DOHH2 (cell line): ENCODE results near the gene MICAL3.

Source experiments
- H3F3A ChIP-seq: fragments of 200-600 bp; sonication (generic), shearing (Covaris generic); 2 replicates; pipeline ENCODE4 v1.6.0; 2016; ENCODE audit warnings: antibody characterized with exemption, mild to moderate bottlenecking; ENCODE audit not compliant: control insufficient read depth, insufficient read depth
- H3K27ac ChIP-seq: fragments of 200-600 bp; sonication (generic); 2 replicates; pipeline ENCODE4 v1.5.1; 2014; ENCODE audit warnings: low read depth, mild to moderate bottlenecking, low read length, moderate library complexity
- H3K27me3 ChIP-seq: fragments of 200-600 bp; sonication (generic); 2 replicates; pipeline ENCODE4 v1.6.1; 2014; ENCODE audit warnings: mild to moderate bottlenecking, low read length, mixed read lengths; ENCODE audit not compliant: control insufficient read depth
- H3K36me3 ChIP-seq: fragments of 200-600 bp; sonication (generic); 2 replicates; pipeline ENCODE4 v1.6.1; 2014; ENCODE audit warnings: mild to moderate bottlenecking, low read length, moderate library complexity, mixed read lengths; ENCODE audit not compliant: control insufficient read depth
- H3K4me1 ChIP-seq: fragments of 200-600 bp; sonication (generic); 2 replicates; pipeline ENCODE4 v1.6.1; 2014; ENCODE audit warnings: mild to moderate bottlenecking, low read length, mixed read lengths; ENCODE audit not compliant: control insufficient read depth
- H3K4me2 ChIP-seq: fragments of 200-600 bp; sonication (generic); 2 replicates; pipeline ENCODE4 v1.6.0; 2014; ENCODE audit warnings: mild to moderate bottlenecking, low read length, moderate library complexity
- H3K4me3 ChIP-seq: fragments of 200-600 bp; sonication (generic); 2 replicates; pipeline ENCODE4 v1.5.1; 2014; ENCODE audit warnings: mild to moderate bottlenecking, low read length, mixed read lengths
- H3K79me2 ChIP-seq: fragments of 200-600 bp; sonication (generic); 2 replicates; pipeline ENCODE4 v1.6.1; 2014; ENCODE audit warnings: mild to moderate bottlenecking, low read length, mixed read lengths; ENCODE audit not compliant: control insufficient read depth
- H3K9me2 ChIP-seq: fragments of 200-600 bp; sonication (generic); replicated peaks from 2 replicates; pipeline ENCODE4 v1.6.1; 2014; ENCODE audit warnings: mild to moderate bottlenecking, low read length, mixed read lengths; ENCODE audit not compliant: control insufficient read depth
- H3K9me3 ChIP-seq: fragments of 200-600 bp; sonication (generic); 2 replicates; pipeline ENCODE4 v1.6.1; 2014; ENCODE audit warnings: antibody characterized with exemption, low read length, mixed read lengths; ENCODE audit not compliant: control insufficient read depth, insufficient read depth
- H4K20me1 ChIP-seq: fragments of 200-600 bp; sonication (generic); 2 replicates; pipeline ENCODE4 v1.6.0; 2014; ENCODE audit warnings: low read depth, mild to moderate bottlenecking, antibody characterized with exemption, low read length, moderate library complexity; ENCODE audit not compliant: control insufficient read depth, insufficient read depth
- EZH2phosphoT487 ChIP-seq: fragments of 200-600 bp; sonication (generic); IDR thresholded peaks from 2 replicates; pipeline ENCODE4 v1.6.1; 2017; ENCODE audit warnings: borderline replicate concordance, mild to moderate bottlenecking, antibody characterized with exemption, low read length, moderate library complexity, mixed read lengths
- TF ChIP-seq, protein P1 (sequence below): fragments of 200-600 bp; sonication (generic); IDR thresholded peaks from one replicate; pipeline ENCODE4 v1.5.1; 2014; ENCODE audit warnings: antibody characterized with exemption, mild to moderate bottlenecking, low read depth, low read length; ENCODE audit not compliant: poor library complexity, severe bottlenecking

MICAL3 gene

DNA sequence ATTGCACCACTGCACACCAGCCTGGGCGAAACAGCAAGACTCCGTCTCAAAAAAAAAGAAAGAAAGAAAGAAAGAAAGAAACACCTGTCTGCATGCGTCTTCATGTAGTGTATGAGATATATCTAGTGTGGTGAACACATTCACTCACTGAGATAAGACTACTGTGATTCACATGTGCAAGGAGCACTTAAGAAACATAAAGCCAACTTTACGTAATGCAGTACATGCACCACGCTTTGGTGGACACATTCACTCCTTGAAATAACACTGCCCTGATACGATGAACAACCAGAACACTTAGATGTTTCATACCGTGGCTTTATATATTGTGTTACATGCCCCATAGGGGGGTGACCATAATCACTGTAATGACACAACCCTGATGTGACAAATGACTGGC lies 96.0 kb downstream of the MICAL3 start:
- Histone ChIP-seq H3K79me2 (peaks cover 92% of the 10 kb centered on the region), H3K4me3 (no peak overlapping the region), H3K36me3 (no peaks in the 10 kb centered on the region), H3K9me3 (no peaks in the 10 kb centered on the region), H3K9me2 (no peaks in the 10 kb centered on the region), H3K27ac (no peak overlapping the region), H3K27me3 (no peaks in the 10 kb centered on the region), H3K4me2 (no peak overlapping the region), H3F3A (no peaks in the 10 kb centered on the region), H3K4me1 (no peaks in the 10 kb centered on the region), H4K20me1 (peaks cover 25% of the 10 kb centered on the region; the same call in 1 of the 2 replicates)
- TF ChIP-seq, protein P1, sequence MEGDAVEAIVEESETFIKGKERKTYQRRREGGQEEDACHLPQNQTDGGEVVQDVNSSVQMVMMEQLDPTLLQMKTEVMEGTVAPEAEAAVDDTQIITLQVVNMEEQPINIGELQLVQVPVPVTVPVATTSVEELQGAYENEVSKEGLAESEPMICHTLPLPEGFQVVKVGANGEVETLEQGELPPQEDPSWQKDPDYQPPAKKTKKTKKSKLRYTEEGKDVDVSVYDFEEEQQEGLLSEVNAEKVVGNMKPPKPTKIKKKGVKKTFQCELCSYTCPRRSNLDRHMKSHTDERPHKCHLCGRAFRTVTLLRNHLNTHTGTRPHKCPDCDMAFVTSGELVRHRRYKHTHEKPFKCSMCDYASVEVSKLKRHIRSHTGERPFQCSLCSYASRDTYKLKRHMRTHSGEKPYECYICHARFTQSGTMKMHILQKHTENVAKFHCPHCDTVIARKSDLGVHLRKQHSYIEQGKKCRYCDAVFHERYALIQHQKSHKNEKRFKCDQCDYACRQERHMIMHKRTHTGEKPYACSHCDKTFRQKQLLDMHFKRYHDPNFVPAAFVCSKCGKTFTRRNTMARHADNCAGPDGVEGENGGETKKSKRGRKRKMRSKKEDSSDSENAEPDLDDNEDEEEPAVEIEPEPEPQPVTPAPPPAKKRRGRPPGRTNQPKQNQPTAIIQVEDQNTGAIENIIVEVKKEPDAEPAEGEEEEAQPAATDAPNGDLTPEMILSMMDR: no peak
- TF ChIP-seq EZH2phosphoT487: no peak

DNA sequence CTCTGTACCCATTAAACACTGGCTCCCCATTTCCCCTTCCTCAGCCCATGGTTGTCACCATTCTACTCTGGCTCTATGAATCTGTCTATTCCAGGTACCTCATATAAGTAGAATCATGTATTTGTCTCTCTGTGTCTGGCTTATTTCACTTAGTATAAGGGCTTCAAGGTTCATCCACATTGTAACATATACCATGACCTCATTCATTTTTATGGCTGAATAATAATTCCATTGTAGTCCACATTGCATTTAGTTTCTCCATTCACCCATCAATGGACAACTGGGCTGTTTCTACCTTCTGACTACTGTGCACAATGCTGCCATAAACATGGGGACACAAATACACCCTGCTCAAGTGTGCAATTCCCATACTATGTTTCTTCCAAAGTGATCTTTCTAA lies 97.3 kb downstream of the MICAL3 start:
- H3F3A ChIP-seq: no peaks in the 10 kb centered on the region
- H3K36me3 ChIP-seq: no peaks in the 10 kb centered on the region
- H3K27ac ChIP-seq: no peak overlapping the region
- TF ChIP-seq, protein P1: no peak
- no peak for TF ChIP-seq EZH2phosphoT487
- no peaks in the 10 kb centered on the region for H3K9me3 ChIP-seq
- peaks cover 98% of the 10 kb centered on the region for H3K79me2 ChIP-seq
- no peaks in the 10 kb centered on the region for H3K4me1 ChIP-seq
- no peaks in the 10 kb centered on the region for H3K9me2 ChIP-seq
- H3K4me3 ChIP-seq: no peak overlapping the region
- H3K4me2 ChIP-seq: no peak overlapping the region
- no peaks in the 10 kb centered on the region for H3K27me3 ChIP-seq
- H4K20me1 ChIP-seq: peaks cover 25% of the 10 kb centered on the region; the same call in 1 of the 2 replicates

DNA sequence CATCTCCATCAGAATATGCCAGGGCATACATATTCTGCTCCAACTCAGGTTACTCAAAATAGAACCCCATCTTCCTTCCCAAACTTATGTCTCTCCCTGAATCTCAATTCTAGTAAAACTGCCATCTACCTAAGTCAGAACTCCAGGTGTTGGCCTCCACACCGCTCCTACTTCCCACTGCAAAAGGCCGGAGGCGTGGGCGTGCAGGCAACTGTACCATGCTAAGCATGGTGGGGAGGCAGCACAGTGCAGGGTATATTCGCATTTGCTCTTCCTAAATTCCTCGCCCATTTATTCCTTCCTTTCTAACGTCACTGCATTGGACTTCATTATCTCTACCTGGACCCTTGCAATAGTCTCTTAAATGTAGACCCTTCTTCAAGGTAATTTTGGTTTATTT lies 97.8 kb downstream of the MICAL3 start:
- H3K27me3 ChIP-seq: no peaks in the 10 kb centered on the region
- H3K79me2 ChIP-seq: peaks cover 98% of the 10 kb centered on the region
- TF ChIP-seq, protein P1: no peak
- H3K4me3 ChIP-seq: no peak overlapping the region
- no peaks in the 10 kb centered on the region for H3K36me3 ChIP-seq
- no peaks in the 10 kb centered on the region for H3K9me3 ChIP-seq
- peaks cover 23% of the 10 kb centered on the region; the same call in 1 of the 2 replicates for H4K20me1 ChIP-seq
- H3K27ac ChIP-seq: no peak overlapping the region
- no peaks in the 10 kb centered on the region for H3K9me2 ChIP-seq
- no peaks in the 10 kb centered on the region for H3F3A ChIP-seq
- no peaks in the 10 kb centered on the region for H3K4me1 ChIP-seq
- H3K4me2 ChIP-seq: no peak overlapping the region

DNA sequence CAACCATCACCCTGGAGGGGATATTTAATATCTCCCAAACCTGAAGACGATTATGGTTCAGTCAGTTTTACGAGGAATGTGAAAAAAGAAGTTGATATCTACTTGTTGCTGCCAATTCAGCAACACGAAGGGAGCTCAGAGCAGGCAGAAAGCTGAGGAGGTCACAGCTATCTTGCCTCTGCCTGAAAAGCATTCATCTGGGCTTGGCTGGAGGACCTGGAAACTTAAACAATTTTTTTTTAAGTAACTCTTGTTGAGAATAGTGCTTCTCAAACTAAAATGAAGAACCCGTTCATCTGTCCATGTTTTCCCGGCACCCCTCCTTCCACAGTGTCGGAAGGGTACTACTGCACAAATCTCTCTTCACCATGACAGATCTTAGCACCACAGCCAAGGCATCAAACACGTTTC lies 98.9 kb downstream of the MICAL3 start:
- H3K9me2 ChIP-seq: no peaks in the 10 kb centered on the region
- H3K27me3 ChIP-seq: no peaks in the 10 kb centered on the region
- peaks cover 15% of the 10 kb centered on the region; the same call in 1 of the 2 replicates for H4K20me1 ChIP-seq
- peaks cover 98% of the 10 kb centered on the region for H3K79me2 ChIP-seq
- H3K36me3 ChIP-seq: no peaks in the 10 kb centered on the region
- TF ChIP-seq, protein P1: no peak
- no peak for TF ChIP-seq EZH2phosphoT487
- H3K4me3 ChIP-seq: no peak overlapping the region
- no peaks in the 10 kb centered on the region for H3K9me3 ChIP-seq
- no peak overlapping the region for H3K27ac ChIP-seq
- H3K4me2 ChIP-seq: no peak overlapping the region
- H3F3A ChIP-seq: no peaks in the 10 kb centered on the region
- peaks cover 8% of the 10 kb centered on the region for H3K4me1 ChIP-seq
